Thymus (tissue), 11 donors: ENCODE data around the gene USP2. TPM values are rescaled to one million over a fixed set of nuclear protein-coding genes. Genes with fewer than 3 reads are reported as not detected.
"Not testable (repeated sequence)": the region's sequence is repeated elsewhere in the genome, so short reads cannot be mapped to it uniquely, and the experiment has no call there.

Source experiments
- DNase-seq, 9 donors: peaks; one replicate each; pipeline ENCODE4 v3.0.0-alpha.2; 2013; ENCODE audit warnings: low spot score in 9 of 9, low read depth in 6 of 9, missing footprints in 1 of 9
- H3K27ac ChIP-seq, 2 donors: one replicate each; pipeline ENCODE4 v1.5.1; 2013; ENCODE audit warnings: control low read depth in 1 of 2, low read depth in 1 of 2, low read length in 1 of 2, mild to moderate bottlenecking in 1 of 2, moderate library complexity in 1 of 2
- H3K27me3 ChIP-seq, 2 donors: one replicate each; pipeline ENCODE4 v1.5.1; 2013; ENCODE audit warnings: low read length in 1 of 2; ENCODE audit not compliant: control insufficient read depth in 2 of 2, insufficient read depth in 1 of 2
- H3K36me3 ChIP-seq, 2 donors: one replicate each; pipeline ENCODE4 v1.5.1; 2013; ENCODE audit warnings: low read length in 1 of 2, mild to moderate bottlenecking in 1 of 2, moderate library complexity in 1 of 2; ENCODE audit not compliant: control insufficient read depth in 2 of 2, insufficient read depth in 2 of 2
- H3K4me1 ChIP-seq, 2 donors: one replicate each; pipeline ENCODE4 v1.5.1; 2013; ENCODE audit warnings: low read length in 2 of 2; ENCODE audit not compliant: control insufficient read depth in 2 of 2, insufficient read depth in 2 of 2
- H3K4me3 ChIP-seq, 2 donors: one replicate each; pipeline ENCODE4 v1.5.1; 2013; ENCODE audit warnings: low read length in 2 of 2, control low read depth in 1 of 2, mild to moderate bottlenecking in 1 of 2
- H3K9me3 ChIP-seq, 2 donors: one replicate each; pipeline ENCODE4 v1.5.1; 2013; ENCODE audit warnings: low read length in 1 of 2, mild to moderate bottlenecking in 1 of 2; ENCODE audit not compliant: control insufficient read depth in 2 of 2, insufficient read depth in 1 of 2
- WGBS: extraction: QIAGEN DNeasy Blood & Tissue Kit; methylation state at CpG from one replicate; pipeline ENCODE4 v1.1.7; 2013; 5-methylcytosine and 5-hydroxymethylcytosine counted together
- polyA plus RNA-seq: library from polyadenylated mRNA; stranded (reverse); fragments of 200-250 nt; gene quantifications from one replicate; pipeline ENCODE4 v1.2.3, GENCODE V29; 2013
- total RNA-seq: library from RNA; stranded (reverse); fragments of 120-200 nt; gene quantifications from one replicate; pipeline ENCODE4 v1.2.4, GENCODE V29; 2013
- donor health status: healthy.

USP2 gene
- total and polyA plus RNA-seq, 2 donors = 0.19 to 1.2 TPM

GRCh38 chr11:119382513-119382912, 1.0 kb upstream of the USP2 start:
- not testable (repeated sequence) for H3K4me3 ChIP-seq, H3K27ac ChIP-seq, DNase-seq, H3K9me3 ChIP-seq, H3K36me3 ChIP-seq
- WGBS = 93% methylated on average over 14 of the region's 14 CpGs
- H3K27me3 ChIP-seq = peaks cover 7 to 32% of the 10 kb centered on the region in 2 donors
- H3K4me1 ChIP-seq = peaks cover 12 to 17% of the 10 kb centered on the region in 2 donors

GRCh38 chr11:119382101-119382500, 611 bp upstream of the USP2 start:
- peaks cover 7 to 32% of the 10 kb centered on the region in 2 donors for H3K27me3 ChIP-seq
- peaks cover 12 to 21% of the 10 kb centered on the region in 2 donors for H3K4me1 ChIP-seq
- peak overlapping the region; percentile 30 to 33 for H3K4me3 ChIP-seq
- H3K36me3 ChIP-seq = no peaks in the 10 kb centered on the region
- H3K27ac ChIP-seq = no peak overlapping the region
- no peak for DNase-seq
- WGBS = 12% methylated on average over 9 of the region's 9 CpGs
- H3K9me3 ChIP-seq = no peaks in the 10 kb centered on the region

- Histone ChIP-seq H3K36me3 (no peaks in the 10 kb centered on the region), H3K4me1 (peaks cover 12 to 29% of the 10 kb centered on the region in 2 donors), H3K9me3 (no peaks in the 10 kb centered on the region), H3K27me3 (peaks cover 7 to 32% of the 10 kb centered on the region in 2 donors), H3K4me3 (peak overlapping the region; percentile 40 to 51), H3K27ac (no peak overlapping the region)
- peak in 1 of 9 donors; percentile 37 for DNase-seq
- 10% methylated on average over 10 of the region's 10 CpGs for WGBS
Observed at GRCh38 chr11:119380827-119381180, 686 bp downstream of the USP2 start.

- 89% methylated on average over 13 of the region's 13 CpGs for WGBS
- Histone ChIP-seq H3K4me3 (no peak overlapping the region), H3K9me3 (no peaks in the 10 kb centered on the region), H3K27ac (no peak overlapping the region), H3K27me3 (peaks cover 7 to 32% of the 10 kb centered on the region in 2 donors), H3K4me1 (peaks cover 12 to 29% of the 10 kb centered on the region in 2 donors), H3K36me3 (no peaks in the 10 kb centered on the region)
- DNase-seq = no peak
Observed at GRCh38 chr11:119380160-119380826, 1.2 kb downstream of the USP2 start.

GRCh38 chr11:119378851-119379465, 2.5 kb downstream of the USP2 start:
- Histone ChIP-seq H3K4me1 (peaks cover 12 to 29% of the 10 kb centered on the region in 2 donors), H3K9me3 (no peaks in the 10 kb centered on the region), H3K36me3 (no peaks in the 10 kb centered on the region), H3K4me3 (no peak overlapping the region), H3K27me3 (peaks cover 7 to 32% of the 10 kb centered on the region in 2 donors), H3K27ac (no peak overlapping the region)
- no peak for DNase-seq
- WGBS = 92% methylated on average over 10 of the region's 10 CpGs

GRCh38 chr11:119377961-119378667, 3.4 kb downstream of the USP2 start:
- no peaks in the 10 kb centered on the region for H3K9me3 ChIP-seq
- peak overlapping the region in 1 of 2 donors; percentile 4 for H3K27ac ChIP-seq
- H3K36me3 ChIP-seq = no peaks in the 10 kb centered on the region
- H3K27me3 ChIP-seq = peaks cover 7 to 26% of the 10 kb centered on the region in 2 donors
- no peak overlapping the region for H3K4me3 ChIP-seq
- no peak for DNase-seq
- H3K4me1 ChIP-seq = peaks cover 12 to 32% of the 10 kb centered on the region in 2 donors
- WGBS = 90% methylated on average over 6 of the region's 6 CpGs

- Histone ChIP-seq H3K27ac (peak overlapping the region in 1 of 2 donors; percentile 4), H3K9me3 (no peaks in the 10 kb centered on the region), H3K27me3 (peaks cover 5 to 21% of the 10 kb centered on the region in 2 donors), H3K4me1 (peaks cover 12 to 32% of the 10 kb centered on the region in 2 donors), H3K4me3 (no peak overlapping the region), H3K36me3 (no peaks in the 10 kb centered on the region)
- WGBS = 78% methylated on average over 12 of the region's 12 CpGs
- DNase-seq = no peak
Observed at GRCh38 chr11:119377112-119377901, 4.2 kb downstream of the USP2 start.

- no peak for DNase-seq
- 95% methylated on average over 11 of the region's 11 CpGs for WGBS
- Histone ChIP-seq H3K27ac (peak overlapping the region in 1 of 2 donors; percentile 64), H3K27me3 (peaks cover 5 to 20% of the 10 kb centered on the region in 2 donors), H3K9me3 (no peaks in the 10 kb centered on the region), H3K4me1 (peaks cover 7 to 25% of the 10 kb centered on the region in 2 donors), H3K36me3 (no peaks in the 10 kb centered on the region), H3K4me3 (no peak overlapping the region)
Observed at GRCh38 chr11:119376197-119376847, 5.2 kb downstream of the USP2 start.
